NCI-H226 (cell line): ENCODE results near the gene ZNF18.
A peak's percentile ranks its signal among the peaks of the same experiment; 100 is the strongest.
"Not testable (repeated sequence)": the region's sequence is repeated elsewhere in the genome, so short reads cannot be mapped to it uniquely, and the experiment has no call there.

Experiments
- DNase-seq: peaks from one replicate; pipeline ENCODE4 v3.0.0-alpha.2; 2015

Gene ZNF18

DNA sequence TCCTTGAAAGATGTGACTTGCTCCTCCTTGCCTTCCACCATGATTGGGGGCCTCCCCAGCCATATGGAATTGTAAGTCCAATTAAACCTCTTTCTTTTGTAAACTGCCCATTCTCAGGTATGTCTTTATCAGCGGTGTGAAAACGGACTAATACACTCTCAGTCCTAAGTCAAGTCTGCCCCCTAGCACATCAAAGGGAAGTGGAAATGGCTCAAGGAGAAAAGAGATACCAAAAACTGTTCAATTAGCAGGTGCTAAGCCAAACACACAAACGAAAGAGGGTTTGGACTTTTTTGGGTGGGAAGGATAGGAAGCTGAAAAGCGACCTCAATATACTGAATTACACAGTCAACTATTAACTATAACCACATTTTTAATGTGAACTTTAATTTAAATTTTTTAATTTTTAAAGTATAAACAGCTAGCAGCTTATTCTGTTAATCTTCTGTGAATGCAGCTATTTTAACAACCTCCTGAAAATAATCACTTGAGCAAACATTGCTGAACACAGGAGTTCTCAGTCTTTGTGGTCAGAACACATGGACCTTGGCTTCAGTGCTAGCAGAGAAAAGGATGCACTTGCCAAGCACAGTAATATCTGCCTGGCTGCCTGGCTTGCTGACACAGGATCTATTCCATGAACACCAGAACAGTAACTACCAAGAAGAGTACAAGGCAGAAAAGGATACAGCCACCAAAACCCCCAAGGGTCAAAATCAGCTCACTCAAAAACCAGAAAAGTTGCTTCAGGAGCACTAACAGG is 10.9 kb downstream of the ZNF18 start:
- no peak for DNase-seq

DNA sequence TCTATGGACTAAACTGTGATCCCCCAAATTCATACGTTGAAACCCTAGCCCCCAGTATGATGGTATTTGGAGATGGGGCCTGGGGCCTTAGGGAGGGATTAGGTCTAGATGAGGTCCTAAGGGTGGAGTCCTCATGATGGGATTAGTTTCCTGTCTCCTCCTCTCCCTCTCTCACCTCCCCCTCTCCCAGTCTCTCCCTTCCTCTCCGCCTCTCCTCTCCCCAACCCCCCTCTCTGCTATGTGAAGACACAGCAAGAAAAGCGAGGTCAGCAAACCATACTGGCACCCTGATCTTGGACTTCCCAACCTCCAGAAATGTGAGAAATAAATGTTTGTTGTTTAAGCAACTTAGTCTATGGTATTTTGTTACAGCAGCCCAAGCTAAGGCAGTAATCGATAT is 15.4 kb downstream of the ZNF18 start:
- DNase-seq, result no peak

DNA sequence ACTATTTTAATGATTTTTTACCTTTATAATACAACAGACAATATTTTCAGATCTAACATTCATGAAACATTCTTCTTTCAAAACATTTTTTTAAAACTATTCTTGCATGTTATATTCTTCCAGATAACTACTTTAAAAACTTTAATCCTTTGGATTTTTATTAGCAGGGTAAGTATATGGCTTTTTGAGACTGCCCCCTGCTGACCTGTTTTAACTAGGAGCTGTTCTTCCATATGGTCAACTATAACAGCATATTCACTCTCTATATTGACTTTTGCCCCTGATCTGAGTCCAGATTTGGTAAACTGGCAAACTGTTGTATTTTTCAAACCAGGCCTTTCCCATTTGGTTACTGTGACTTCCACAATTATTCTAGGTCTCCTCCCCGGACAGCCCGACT is 16.5 kb downstream of the ZNF18 start:
- DNase-seq, result no peak

DNA sequence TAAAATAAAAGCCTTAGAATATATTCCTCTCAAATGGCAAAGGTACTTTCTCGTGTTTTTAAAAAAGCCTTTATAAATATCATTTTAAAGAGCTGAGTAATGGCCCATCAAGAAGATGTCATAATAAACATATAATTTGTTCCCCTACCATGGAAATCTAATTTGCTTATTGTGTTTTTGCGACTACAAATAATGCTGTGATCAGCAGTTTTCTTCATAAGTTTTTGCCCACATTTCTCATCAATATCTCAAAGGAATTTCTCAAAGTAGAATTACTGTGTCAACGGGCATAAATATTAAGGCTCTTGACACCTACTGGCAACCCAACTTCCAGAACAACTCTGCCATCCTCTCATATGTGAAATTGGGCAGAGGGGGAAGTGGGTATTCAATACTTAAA is 17.5 kb downstream of the ZNF18 start:
- DNase-seq, result no peak

DNA sequence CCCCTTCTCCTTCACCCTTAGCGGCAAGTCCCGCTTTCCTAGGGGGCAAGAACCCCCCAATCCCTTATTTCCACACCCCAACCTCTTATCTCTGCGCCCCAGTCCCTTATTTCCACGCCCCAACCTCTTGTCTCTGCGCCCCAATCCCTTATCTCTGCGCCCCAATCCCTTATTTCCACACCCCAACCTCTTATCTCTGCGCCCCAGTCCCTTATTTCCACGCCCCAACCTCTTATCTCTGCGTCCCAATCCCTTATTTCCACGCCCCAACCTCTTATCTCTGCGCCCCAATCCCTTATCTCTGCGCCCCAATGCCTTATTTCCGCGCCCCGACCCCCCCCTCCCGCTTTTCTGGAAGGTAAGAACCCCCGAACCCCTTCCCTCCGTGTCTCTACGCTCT is 24.5 kb downstream of the ZNF18 start:
- not testable (repeated sequence) for DNase-seq

DNA sequence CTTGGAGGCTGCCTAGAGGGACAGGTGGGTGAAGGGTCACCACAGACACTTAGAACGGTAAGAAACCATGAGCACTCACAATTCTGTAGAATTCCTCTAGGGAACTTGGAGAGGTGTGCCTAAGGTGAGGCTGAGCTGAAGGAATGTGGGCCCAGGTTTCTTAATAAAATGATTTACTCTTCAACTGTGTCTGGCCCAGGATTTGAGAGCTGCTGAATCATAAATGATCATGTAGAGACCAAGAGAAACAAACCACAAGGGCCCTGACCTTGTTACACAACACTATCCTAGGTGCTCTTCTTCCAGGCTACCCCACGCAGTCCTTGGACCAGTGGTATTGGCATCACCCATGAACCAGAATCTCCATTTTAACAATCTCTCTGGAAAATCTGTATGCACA is 27.7 kb downstream of the ZNF18 start:
- DNase-seq, result no peak

DNA sequence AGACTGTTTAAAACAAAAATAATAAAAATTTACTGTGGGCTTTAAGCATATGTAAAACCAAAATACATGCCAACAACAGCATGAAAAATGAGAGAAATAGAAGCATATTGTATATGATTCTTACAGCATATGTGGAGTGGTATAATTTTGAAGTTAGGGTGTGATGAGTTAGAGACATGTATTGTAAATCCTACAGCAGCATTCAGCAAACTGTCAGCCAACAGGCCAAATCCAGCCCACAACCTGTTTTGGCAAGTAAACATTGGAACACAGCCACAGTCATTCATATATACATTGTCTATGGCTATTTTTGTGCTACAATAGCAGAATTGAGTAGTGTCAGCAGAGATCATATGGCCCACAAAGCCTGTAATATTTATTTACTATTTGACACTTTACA is 42.3 kb downstream of the ZNF18 start:
- DNase-seq, result no peak

DNA sequence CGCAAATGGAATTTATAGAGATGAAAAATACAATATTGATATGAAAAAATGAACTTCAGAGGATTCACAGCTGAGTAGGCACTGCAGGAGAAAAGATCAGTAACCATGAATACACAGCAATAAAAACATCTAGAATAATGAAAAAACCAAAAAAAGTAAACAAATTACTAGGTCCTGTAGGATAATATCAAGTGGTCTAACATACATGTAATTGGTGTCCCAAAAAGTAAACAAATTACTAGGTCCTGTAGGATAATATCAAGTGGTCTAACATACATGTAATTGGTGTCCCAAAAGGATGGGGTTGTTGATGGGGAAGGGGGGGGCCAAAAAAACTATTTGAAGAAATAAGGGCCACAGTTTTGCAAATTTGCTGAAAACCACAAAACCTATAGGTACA is 43.4 kb downstream of the ZNF18 start:
- DNase-seq, result no peak

DNA sequence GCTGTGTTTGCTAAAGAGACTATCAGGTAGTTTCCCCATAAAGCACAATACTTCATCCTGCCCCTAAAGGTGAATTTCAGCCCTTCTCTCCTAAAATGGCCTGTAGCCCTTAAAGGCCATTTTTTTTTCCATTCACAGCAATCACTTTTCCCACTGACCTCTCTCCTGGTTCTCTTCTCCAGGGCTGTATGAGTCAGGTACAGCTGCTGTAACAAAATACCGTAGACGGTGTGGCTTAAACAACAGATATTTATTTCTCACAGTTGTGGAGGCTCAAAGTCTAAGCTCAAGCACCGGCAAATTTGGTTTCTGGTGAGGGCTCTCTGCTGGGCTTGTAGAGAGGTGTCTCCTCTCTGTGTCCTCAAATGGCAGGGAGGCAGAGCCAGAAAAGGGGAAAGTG is 44.7 kb downstream of the ZNF18 start:
- DNase-seq, result no peak

DNA sequence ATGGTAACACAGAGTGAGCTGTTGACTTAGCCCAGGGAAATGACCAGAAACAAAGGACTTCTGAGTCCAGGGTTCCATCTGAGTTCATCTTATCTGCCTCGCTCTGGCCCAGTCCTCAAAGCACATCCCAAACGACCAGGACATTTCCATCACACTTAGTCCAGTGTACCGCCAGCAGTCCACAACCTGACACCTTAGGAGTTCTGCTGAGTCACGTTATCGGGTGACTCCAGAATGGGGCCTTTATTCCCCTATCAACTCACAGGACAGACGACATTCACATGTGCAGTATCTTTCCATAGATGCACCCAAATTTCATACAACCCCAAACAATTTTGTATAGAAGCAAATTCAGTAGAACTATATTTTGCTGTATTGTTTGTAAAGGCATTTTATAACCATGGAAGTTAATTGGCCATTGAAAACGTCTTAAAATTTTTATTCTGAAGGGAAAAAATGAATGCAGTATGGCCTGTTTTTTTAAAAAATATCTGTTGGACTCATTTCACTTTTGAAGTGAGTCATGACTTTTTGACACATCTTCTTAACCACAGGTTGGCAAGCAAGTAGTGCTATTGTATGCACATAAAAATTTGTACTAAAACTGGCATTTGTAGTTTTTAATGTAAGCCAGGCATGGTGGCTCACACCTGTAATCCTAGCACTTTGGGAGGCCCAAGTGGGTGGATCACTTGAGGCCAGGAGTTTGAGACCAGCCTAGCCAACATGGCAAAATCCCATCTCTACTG is 46.3 kb downstream of the ZNF18 start:
- DNase-seq, result peak; percentile 16

DNA sequence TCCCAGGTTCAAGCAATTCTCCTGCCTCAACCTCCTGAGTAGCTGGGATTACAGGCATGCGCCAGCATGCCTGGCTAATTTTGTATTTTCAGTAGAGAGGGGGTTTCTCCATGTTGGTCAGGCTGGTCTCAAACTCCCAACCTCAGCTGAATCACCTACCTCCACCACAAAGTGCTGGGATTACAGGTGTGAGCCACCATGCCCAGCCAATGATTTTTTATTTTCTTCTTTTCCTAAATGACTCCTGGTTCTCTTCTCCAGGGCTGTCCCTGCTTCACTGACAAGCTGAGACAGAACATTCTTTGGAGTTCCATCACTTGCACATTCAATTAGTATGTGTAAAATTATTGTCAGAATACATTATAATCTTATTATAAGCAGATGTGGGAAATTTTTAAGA is 47.7 kb downstream of the ZNF18 start:
- DNase-seq, result not testable (repeated sequence)

DNA sequence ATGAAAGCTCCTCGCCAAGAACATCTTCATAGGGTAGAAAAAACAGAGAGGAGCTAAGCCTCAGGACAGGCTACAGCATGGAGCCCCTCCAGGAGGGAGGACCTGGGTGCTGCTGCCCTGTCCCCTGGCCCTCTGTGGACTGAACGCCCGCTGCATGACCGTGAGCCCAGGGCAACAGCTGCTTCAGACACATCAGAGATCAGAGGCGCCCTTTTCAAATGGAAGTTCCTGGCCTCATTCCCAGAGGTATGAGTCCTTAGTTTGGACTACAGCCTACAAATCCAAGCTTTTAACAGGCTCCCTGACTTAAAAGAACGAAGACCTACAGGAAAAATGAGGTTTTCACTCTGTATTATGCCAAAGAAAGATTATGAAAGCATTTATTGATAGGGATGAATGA is 48.5 kb downstream of the ZNF18 start:
- peak; percentile 80 for DNase-seq

DNA sequence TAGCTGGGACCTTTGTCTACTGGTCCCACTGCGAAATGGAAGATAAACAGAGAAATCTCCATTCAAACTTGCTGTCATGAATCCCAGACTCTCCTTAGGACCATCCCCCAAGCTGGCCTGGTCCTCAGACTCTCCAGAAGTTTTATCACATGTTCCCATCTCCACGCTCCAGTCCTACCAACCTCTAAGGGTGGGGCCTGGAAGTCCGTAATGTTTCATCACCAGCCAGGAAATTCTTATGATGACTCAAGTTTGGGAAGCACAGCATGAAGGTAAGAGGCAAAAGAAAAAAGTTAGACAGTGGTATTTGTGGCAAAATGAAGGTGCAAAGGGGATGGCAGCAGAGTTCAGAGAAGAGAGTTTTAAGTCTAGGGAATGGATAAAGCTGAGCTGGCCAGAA is 52.7 kb downstream of the ZNF18 start:
- peak; percentile 67 for DNase-seq

DNA sequence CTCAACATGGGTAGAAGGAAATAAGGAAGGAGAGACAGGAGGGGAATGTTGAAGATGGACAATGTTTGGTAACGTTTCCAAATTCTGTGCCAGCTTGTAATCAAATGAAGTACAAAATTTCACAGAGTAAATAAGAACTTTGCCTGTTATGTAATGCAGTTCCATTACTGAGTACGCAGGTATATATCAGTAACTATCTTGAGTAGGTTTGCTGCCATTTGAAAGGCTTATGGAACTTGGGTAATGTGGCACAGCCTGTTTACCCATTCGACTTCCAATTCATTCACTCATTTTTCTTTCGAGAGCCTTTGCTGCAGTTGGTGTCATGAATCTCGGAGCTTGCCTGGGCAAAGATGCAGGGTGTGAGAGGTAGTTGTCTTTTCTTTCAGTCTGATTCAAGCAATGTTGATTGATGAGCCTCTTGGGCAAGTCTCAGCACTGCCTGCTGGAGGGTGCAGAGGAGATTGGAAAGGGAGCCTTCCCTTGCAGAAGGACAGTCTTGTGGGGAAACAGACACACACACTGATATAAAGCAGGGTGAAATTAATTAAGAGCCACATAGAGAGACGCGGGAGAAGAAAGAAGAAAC is 53.4 kb downstream of the ZNF18 start:
- no peak for DNase-seq

DNA sequence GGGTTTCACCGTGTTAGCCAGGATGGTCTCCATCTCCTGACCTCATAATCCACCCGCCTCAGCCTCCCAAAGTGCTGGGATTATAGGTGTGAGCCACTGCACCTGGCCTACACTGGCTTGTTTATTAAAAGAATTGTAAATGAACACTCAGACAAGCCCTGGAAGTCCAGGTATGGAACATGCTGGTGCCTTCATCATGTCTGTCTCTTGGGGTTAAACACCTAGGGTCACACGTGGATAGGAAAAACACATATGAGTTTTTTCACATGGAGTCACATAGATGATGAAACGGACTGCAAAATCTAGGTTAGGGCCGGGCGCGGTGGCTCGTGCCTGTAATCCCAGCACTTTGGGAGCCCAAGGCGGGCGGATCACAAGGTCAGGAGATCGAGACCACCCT is 54.2 kb downstream of the ZNF18 start:
- not testable (repeated sequence) for DNase-seq

DNA sequence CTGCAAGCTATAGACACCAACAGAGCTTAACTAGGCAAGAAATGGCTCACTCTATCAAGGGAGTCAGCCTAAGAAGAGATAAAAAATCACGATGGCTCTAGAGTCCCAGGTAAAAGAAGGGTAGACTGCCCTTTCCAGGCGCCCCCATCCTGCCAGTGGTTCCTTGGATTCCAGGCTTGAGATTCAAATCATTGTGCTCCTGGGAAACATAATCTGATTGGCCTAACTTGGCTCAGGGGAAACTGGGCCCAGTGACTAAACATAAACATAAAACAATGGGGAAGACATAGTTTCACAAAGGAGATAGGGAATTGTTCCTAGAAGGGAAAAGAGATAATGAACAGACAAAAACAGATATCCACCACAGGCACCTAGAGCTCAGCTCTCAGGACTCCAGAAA is 56.4 kb downstream of the ZNF18 start:
- no peak for DNase-seq

DNA sequence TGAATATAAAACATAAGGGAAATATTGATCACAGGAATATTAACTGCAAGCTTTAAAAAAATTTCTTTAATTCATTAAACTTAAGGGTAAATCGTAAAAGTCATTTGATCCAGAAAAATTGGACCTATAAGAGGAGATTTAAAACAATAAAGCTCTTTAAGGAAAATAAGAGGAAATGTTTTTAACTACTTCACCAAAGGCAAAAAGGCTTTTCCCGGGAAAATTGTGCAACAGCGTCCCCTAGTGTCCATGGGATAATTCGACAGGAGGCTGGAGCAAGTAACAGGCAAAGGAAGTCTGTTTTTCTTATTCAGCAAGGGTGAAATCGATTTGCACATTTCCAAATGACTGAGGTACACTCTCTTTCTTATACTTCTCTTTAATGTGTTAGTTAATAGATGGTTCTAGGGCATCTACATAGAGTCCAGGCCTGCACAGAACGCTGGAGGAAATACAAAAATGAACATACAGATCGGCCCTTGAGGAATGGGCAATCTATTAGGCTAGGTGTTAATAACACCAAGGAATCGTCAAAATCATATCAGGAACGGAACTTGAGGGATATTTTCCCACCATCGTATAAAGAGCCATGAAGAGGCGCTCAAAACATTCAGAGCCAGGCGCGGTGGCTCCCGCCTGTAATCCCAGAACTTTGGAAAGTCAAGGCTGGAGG is 61.4 kb downstream of the ZNF18 start:
- no peak for DNase-seq

DNA sequence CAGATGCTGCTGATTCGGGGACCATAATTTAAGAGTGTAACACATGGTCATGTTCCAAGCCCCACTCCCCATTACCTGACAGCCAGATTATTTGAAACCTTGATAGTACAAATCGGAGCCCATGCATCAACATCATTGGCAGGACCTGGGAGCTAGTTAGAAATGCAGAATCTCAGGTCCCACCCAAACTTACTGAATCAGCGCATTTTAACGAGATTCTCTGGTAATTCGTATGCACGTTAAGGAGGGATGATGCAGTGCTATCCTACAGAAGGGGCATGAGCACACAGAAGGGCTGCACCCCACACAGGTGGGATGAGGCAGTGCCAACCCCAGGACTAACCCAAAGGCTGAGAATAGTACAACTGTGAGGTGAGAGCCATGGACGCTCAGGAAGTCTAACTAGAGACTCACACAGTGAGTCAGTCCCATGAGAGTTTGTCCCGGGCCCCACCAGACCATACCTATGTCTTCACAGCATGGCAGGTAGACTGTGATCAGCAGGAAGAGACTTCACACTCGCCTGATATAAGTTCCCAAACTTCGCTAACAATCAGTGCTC is 64.9 kb downstream of the ZNF18 start:
- DNase-seq, result no peak

DNA sequence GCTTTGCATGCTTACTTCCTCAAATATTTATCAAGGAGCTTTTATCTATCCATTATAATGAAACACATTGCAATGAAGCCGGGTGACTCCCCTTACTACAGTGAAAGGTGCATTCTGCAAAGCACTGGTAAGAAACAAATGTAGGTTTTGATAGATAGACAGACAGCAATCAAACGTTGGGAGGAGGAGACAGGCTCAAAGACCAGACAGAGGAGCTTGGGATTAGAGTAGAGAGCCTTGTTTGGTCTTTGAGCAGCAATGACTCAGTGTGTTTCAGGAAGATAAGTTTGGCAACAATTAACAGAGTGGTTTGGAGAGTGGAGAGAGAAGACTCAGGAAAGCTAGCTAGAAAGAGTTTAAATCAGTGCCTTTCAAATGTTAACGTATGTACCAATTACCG is 68.8 kb downstream of the ZNF18 start:
- DNase-seq, result no peak
